Activated naive CD4-positive, alpha-beta T cell treated with anti-CD3 and anti-CD28 coated beads, Interleukin-2, amount 50 U/mL, for 24 hours (primary cell): Measurements from ENCODE around the gene LMTK3.
A peak's percentile ranks its signal among the peaks of the same experiment; 100 is the strongest.

ENCODE experiments used
- H3K27ac Mint-ChIP-seq: one replicate; pipeline ENCODE4 v1.8.0; 2021; ENCODE audit warnings: mild to moderate bottlenecking, mixed read lengths
- H3K27me3 Mint-ChIP-seq: one replicate; pipeline ENCODE4 v1.8.0; 2021; ENCODE audit warnings: mixed read lengths
- H3K36me3 Mint-ChIP-seq: one replicate; pipeline ENCODE4 v1.8.0; 2021; ENCODE audit warnings: mixed read lengths
- H3K4me1 Mint-ChIP-seq: one replicate; pipeline ENCODE4 v1.8.0; 2021; ENCODE audit warnings: mixed read lengths
- H3K4me3 Mint-ChIP-seq: one replicate; pipeline ENCODE4 v1.8.0; 2021; ENCODE audit warnings: mild to moderate bottlenecking, mixed read lengths
- H3K9me3 Mint-ChIP-seq: one replicate; pipeline ENCODE4 v1.8.0; 2021; ENCODE audit warnings: mixed read lengths

LMTK3 gene

DNA sequence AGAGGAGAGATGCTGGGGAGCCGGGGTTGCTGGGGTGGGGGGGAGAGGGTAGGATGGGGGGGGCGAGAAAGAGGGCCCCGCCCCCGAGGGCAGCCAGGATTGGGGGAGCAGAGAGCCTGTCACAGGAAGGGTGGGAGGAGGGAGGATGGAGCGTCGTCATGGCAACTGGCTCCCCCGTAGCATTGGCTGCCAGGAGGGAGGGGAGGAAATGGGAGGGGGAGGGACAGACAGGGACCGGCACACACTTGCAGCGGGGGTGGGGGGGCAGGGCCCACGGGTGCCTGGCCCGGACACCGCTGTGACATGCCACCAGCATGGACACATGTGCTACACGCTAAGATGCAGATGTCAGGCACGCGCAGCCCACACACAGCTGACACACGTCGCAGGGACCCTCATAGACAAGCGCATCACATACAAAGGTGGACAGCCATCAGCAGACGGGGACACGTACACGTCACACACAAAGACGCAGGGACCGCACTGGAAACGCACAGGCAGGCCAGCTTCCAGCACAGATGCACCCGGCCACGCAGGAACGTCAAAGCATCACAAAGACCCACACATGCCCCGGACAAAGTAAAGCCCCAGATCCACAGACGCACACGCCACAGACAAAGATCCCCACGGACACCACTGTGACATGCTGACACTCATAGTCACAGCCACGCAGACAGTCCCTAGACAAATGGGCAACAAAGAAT, at the start of gene LMTK3:
Gene LMTK3, minus strand, starts transcription at position 36 of the 704 bp plus-strand sequence. CDS start 259 bp downstream, outside the sequence.
- H3K4me3 Mint-ChIP-seq = peak within 1 kb of the TSS; percentile 85
- no peaks in the 10 kb centered on the region for H3K27me3 Mint-ChIP-seq

DNA sequence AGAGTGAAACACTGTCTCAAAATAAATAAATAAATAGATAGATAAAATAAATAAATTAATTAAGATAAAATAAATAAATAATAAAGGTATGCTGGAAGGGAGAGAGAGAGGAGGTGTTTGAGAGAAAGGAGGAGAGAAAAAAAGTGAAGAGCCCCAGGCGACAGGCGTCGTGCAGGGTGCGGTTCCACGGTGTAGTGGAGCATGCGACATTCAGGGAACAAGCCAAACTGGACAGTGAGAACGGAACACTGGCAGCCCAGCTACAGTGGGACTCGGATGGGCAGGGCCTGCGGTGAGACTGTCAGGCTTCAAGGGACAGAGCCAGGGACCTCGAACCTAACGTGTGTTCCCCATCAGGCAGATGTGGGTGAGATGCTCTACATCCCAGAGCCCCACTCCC, 49.8 kb upstream of the LMTK3 start:
- Mint-ChIP-seq H3K36me3 (no peaks in the 10 kb centered on the region), H3K27ac (no peak overlapping the region), H3K9me3 (no peaks in the 10 kb centered on the region), H3K27me3 (peaks cover 1% of the 10 kb centered on the region), H3K4me1 (no peaks in the 10 kb centered on the region), H3K4me3 (no peak overlapping the region)

More for the DNA sequence above, at the start of gene LMTK3:
- Mint-ChIP-seq H3K27ac (peak within 1 kb of the TSS; percentile 60), H3K9me3 (no peaks in the 10 kb centered on the region), H3K36me3 (no peaks in the 10 kb centered on the region), H3K4me1 (peaks cover 13% of the 10 kb centered on the region)

- no peaks in the 10 kb centered on the region for H3K9me3 Mint-ChIP-seq
- H3K4me3 Mint-ChIP-seq = no peak overlapping the region
- H3K36me3 Mint-ChIP-seq = no peaks in the 10 kb centered on the region
- no peaks in the 10 kb centered on the region for H3K4me1 Mint-ChIP-seq
- no peak overlapping the region for H3K27ac Mint-ChIP-seq
- peaks cover 1% of the 10 kb centered on the region for H3K27me3 Mint-ChIP-seq
These were observed 48.5 kb upstream of the LMTK3 start for GRCh38 chr19:48560095-48560530.

DNA sequence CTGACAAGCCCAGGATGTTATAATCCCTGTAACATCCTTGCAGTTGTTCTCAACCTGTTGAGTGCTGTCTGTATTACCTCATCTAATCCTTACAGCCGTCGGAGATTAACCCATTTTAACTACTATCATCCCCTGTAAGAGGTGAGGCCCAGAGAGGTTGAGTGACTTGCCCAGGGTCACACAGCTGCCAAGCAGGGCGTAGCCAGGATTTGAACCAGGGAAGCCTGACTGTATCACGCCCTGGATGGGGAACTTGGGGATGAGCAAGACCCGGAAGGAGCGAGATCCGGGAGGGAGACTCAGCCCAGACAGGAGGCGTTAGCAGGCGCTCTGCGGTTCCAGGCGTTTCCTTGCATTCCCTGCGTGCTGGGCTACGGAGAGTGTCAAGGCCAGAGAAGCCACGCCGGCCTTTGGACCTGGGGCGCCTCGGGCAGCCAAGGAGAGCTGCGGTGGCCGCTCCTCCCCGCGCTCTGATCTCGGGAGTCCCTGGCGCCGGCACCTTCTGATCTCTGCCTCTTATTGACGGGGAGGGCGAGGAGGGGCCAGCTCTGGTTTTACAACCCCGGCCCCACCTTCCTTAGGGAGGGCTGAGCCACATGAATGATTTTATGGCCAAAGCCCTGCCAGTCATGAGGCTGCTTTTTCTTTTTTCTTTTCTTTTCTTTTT, 46.5 kb upstream of the LMTK3 start:
- H3K36me3 Mint-ChIP-seq = no peaks in the 10 kb centered on the region
- H3K4me1 Mint-ChIP-seq = no peaks in the 10 kb centered on the region
- H3K4me3 Mint-ChIP-seq = no peak overlapping the region
- peaks cover 1% of the 10 kb centered on the region for H3K27me3 Mint-ChIP-seq
- no peaks in the 10 kb centered on the region for H3K9me3 Mint-ChIP-seq
- H3K27ac Mint-ChIP-seq = no peak overlapping the region

DNA sequence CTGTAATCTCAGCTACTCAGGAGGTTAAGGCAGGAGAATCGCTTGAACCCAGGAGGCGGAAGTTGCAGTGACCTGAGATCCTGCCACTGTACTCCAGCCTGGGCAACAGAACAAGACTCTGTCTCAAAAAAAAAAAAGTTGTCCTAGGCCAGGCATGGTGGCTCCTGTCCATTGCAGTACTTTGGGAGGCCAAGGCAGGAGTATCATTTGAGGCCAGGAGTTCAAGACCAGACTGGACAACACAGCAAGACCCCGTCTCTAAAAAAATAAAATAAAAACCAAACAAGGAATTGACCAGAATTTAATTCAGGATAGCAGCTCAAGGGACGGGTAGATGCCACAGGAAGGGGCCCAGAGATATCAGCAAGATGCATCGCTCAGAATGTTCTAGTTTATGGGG, 45.2 kb upstream of the LMTK3 start:
- Mint-ChIP-seq H3K4me1 (no peaks in the 10 kb centered on the region), H3K27ac (no peak overlapping the region), H3K9me3 (no peaks in the 10 kb centered on the region), H3K27me3 (peaks cover 1% of the 10 kb centered on the region), H3K36me3 (no peaks in the 10 kb centered on the region), H3K4me3 (no peak overlapping the region)

DNA sequence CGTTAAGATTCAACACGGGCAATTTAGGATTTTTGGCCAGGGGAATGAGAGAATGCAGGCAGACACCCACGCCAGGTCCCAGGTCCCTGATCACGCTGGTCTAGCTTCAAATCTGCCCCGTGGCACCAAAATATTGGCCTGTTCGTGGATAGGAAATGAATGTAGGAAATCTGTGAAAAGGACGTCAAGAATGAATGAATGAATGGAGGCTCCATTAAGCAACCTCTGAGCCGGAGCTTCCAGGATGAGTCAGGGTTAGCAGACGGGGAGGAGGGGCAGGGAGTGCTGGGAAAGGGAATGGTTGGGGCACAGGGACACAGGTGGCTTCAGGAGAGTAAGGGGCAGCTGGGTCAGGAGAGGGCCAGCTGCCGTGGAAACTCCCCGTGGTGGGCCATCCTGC, 44.5 kb upstream of the LMTK3 start:
- H3K36me3 Mint-ChIP-seq = no peaks in the 10 kb centered on the region
- peaks cover 2% of the 10 kb centered on the region for H3K27me3 Mint-ChIP-seq
- no peaks in the 10 kb centered on the region for H3K4me1 Mint-ChIP-seq
- H3K4me3 Mint-ChIP-seq = no peak overlapping the region
- H3K9me3 Mint-ChIP-seq = no peaks in the 10 kb centered on the region
- no peak overlapping the region for H3K27ac Mint-ChIP-seq

DNA sequence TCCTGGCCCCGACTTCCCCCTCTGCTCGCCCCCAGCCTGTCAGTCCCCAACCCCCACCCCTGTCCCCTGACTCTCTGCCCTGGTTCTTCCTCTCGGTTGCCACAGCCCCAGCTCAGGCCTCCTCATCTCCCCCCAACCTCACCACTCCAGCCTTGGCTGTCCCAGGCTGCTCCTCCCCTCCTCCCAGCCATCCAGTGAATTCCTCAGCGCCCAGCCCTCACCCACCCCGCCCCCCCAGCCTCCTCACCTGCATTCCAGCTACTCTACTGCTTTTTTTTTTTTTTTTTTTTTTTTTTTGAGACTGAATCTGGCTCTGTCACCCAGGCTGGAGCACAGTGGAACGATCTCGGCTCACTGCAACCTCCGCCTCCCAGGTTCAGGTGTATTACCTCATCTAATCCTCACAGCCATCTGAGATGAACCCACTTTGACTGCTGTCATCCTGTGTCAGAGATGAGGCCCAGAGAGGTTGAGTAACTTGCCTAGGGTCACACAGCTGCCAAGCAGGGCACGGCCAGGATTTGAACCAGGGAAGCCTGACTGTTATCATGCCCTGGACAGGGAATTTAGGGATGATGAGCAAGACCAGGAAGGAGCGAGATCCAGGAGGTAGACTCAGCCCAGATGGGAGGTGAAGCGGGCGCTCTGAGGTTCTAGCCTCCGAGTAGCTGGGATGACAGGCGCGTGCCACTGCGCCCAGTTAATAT, 42.9 kb upstream of the LMTK3 start:
- peaks cover 2% of the 10 kb centered on the region for H3K27me3 Mint-ChIP-seq
- H3K4me1 Mint-ChIP-seq = no peaks in the 10 kb centered on the region
- no peaks in the 10 kb centered on the region for H3K9me3 Mint-ChIP-seq
- no peaks in the 10 kb centered on the region for H3K36me3 Mint-ChIP-seq
- H3K27ac Mint-ChIP-seq = no peak overlapping the region
- no peak overlapping the region for H3K4me3 Mint-ChIP-seq

GRCh38 chr19:48553676-48554384, 42.2 kb upstream of the LMTK3 start:
- no peaks in the 10 kb centered on the region for H3K9me3 Mint-ChIP-seq
- no peak overlapping the region for H3K27ac Mint-ChIP-seq
- H3K4me3 Mint-ChIP-seq = no peak overlapping the region
- no peaks in the 10 kb centered on the region for H3K36me3 Mint-ChIP-seq
- peaks cover 2% of the 10 kb centered on the region for H3K27me3 Mint-ChIP-seq
- H3K4me1 Mint-ChIP-seq = no peaks in the 10 kb centered on the region

DNA sequence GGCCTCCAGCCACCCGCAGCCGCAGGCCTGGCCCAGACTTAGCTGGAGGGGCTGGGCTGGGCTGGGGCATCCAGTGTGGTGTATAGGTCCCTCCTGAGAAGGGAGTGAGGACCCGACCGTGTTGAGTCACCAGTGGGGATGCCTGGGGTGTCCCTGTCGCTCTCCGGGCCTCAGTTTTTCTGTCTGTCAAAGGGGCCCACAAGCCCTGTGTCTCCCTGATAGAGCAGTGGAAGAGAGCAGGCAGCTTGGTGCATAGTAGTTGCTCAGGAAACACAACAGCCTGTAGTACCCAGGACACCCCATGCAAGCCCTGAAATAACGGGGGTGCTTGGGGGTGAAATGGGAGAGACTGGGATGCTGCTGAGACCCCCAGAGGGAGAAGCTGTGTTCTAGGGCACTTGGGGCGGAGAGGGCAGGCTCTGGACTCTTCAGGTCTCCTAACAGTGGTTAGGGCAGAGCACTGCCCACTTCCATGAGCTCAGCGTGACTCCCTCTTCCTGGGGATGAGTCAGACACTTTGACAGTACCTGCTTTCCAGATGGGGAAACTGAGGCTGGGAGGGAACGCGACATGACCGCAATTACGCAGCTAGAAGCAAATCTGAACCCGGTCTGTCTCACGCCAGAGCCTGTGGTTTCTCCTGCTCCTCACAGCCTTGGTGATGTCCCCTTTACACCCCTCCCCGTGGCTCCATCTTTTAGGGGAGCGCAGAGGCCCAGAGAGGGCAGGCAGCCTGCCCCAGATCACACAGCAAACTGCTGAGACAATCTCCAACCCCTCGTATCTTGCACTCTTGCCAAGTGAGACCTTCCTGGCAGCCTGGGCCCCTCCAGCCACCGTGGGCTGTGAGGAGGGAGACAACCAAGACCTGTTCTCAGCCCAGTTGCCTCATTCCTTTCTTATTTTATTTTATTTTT, 41.0 kb upstream of the LMTK3 start:
- no peaks in the 10 kb centered on the region for H3K9me3 Mint-ChIP-seq
- no peak overlapping the region for H3K27ac Mint-ChIP-seq
- H3K4me1 Mint-ChIP-seq = no peaks in the 10 kb centered on the region
- H3K36me3 Mint-ChIP-seq = no peaks in the 10 kb centered on the region
- peaks cover 1% of the 10 kb centered on the region for H3K27me3 Mint-ChIP-seq
- H3K4me3 Mint-ChIP-seq = no peak overlapping the region

GRCh38 chr19:48551437-48552302, 40.0 kb upstream of the LMTK3 start, which contains the start of gene SULT2B1:
TSS of gene SULT2B1 (plus strand) at chr19:48552172. CDS start at chr19:48552253, 81 bp downstream.
- Mint-ChIP-seq H3K27ac (no peak within 1 kb of the TSS), H3K36me3 (no peaks in the 10 kb centered on the region), H3K4me1 (no peaks in the 10 kb centered on the region), H3K27me3 (peaks cover 1% of the 10 kb centered on the region), H3K9me3 (no peaks in the 10 kb centered on the region), H3K4me3 (no peak within 1 kb of the TSS)

GRCh38 chr19:48549380-48549779, 37.7 kb upstream of the LMTK3 start:
- H3K4me1 Mint-ChIP-seq = no peaks in the 10 kb centered on the region
- H3K27ac Mint-ChIP-seq = no peak overlapping the region
- no peaks in the 10 kb centered on the region for H3K36me3 Mint-ChIP-seq
- no peaks in the 10 kb centered on the region for H3K9me3 Mint-ChIP-seq
- H3K27me3 Mint-ChIP-seq = peaks cover 1% of the 10 kb centered on the region
- H3K4me3 Mint-ChIP-seq = no peak overlapping the region

DNA sequence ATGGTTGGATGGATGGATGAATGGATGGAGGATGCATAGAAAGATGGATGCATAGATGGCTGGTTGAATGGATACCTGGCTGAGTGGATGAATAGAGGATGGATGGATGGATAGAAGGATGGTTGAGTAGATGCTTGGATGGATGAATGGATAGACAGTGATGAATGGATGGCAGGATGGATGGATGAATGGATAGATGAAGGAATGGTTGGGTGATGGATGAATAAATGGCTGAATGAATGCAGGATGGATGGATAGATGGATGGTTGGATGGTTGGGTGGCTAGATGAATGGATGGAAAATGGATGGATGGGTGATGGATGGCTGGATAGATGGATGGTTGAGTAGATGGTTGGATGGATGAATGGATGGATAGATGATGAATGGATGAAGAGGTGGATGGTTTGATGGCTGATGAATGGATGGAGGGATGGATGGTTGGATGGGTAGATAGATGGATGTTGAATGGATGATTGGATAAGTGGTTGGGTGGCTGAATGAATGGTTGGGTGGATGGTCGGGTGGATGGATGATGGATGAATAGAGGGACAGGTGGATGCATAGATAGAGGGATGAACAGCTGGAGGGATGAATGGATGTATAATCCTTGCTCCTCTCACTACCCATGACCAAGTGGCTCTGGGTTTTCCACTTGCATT, 36.7 kb upstream of the LMTK3 start:
- Mint-ChIP-seq H3K27ac (no peak overlapping the region), H3K4me1 (no peaks in the 10 kb centered on the region), H3K9me3 (no peaks in the 10 kb centered on the region), H3K36me3 (no peaks in the 10 kb centered on the region), H3K4me3 (no peak overlapping the region), H3K27me3 (peaks cover 1% of the 10 kb centered on the region)

- H3K36me3 Mint-ChIP-seq = no peaks in the 10 kb centered on the region
- no peaks in the 10 kb centered on the region for H3K9me3 Mint-ChIP-seq
- peaks cover 1% of the 10 kb centered on the region for H3K27me3 Mint-ChIP-seq
- H3K4me3 Mint-ChIP-seq = no peak overlapping the region
- H3K4me1 Mint-ChIP-seq = no peaks in the 10 kb centered on the region
- H3K27ac Mint-ChIP-seq = no peak overlapping the region
These were observed 36.1 kb upstream of the LMTK3 start for GRCh38 chr19:48547722-48548121.
